Endothelial cell of umbilical vein (primary cell): ENCODE results near the gene C20orf202. TPM values are rescaled to one million over a fixed set of nuclear protein-coding genes. Genes with fewer than 3 reads are reported as not detected.

Experiments used
- BruUV-seq: library from RNA; stranded (reverse); fragments of 400-500 nt; replicated peaks from 2 replicates; lab custom pipeline; 2021; lab: Mats Ljungman, UMichigan
- CTCF ChIA-PET: fragments of 300-600, 350-600 bp; sonication (Branson Sonifier 250); formaldehyde crosslinking; loops from one replicate; lab custom pipeline; 2021; ENCODE audit warnings: antibody characterized with exemption, inconsistent platforms; lab: Charles Lee
- POLR2A ChIA-PET: fragments of 300-600, 350-600 bp; sonication (Branson Sonifier 250); formaldehyde crosslinking; loops from one replicate; lab custom pipeline; 2021; ENCODE audit warnings: antibody characterized with exemption, inconsistent platforms; lab: Charles Lee
- DNase-seq: peaks from one replicate; pipeline ENCODE4 v3.0.0-alpha.2; 2011; ENCODE audit warnings: low read depth, low spot score
- FAIRE-seq: peaks from 2 replicates; lab custom pipeline; 2011; peaks lifted over from hg19 to GRCh38; lab: Jason Lieb, UNC
- H2AFZ ChIP-seq: 2 replicates; pipeline ENCODE4 v1.6.0; 2012; ENCODE audit warnings: low read depth, low read length, control low read depth, inconsistent platforms
- H3K27ac ChIP-seq: 2 replicates; pipeline ENCODE4 v1.5.1; 2011; ENCODE audit warnings: low read depth, mild to moderate bottlenecking, control low read depth, low read length, moderate library complexity; ENCODE audit not compliant: insufficient read depth
- H3K27me3 ChIP-seq, 2 experiments: 2 replicates each; pipeline versions ENCODE4 v1.6.0 to v1.6.1; 2011; ENCODE audit warnings: low read length in 2 of 2, mixed read lengths in 1 of 2; ENCODE audit not compliant: control insufficient read depth in 2 of 2, insufficient read depth in 2 of 2
- H3K36me3 ChIP-seq, 2 experiments: 2 replicates in 1 of 2; 3 replicates in 1 of 2; pipeline ENCODE4 v1.5.1; 2011; ENCODE audit warnings: low read length in 2 of 2, mild to moderate bottlenecking in 1 of 2, moderate library complexity in 1 of 2; ENCODE audit not compliant: control insufficient read depth in 2 of 2, insufficient read depth in 2 of 2; ENCODE audit errors: extremely low read depth in 1 of 2
- H3K4me1 ChIP-seq: 3 replicates; pipeline ENCODE4 v1.5.1; 2011; ENCODE audit warnings: mild to moderate bottlenecking, low read length; ENCODE audit not compliant: control insufficient read depth, insufficient read depth; ENCODE audit errors: extremely low read depth
- H3K4me2 ChIP-seq: 2 replicates; pipeline ENCODE4 v1.6.1; 2011; ENCODE audit warnings: low read length, control low read depth, mixed read lengths; ENCODE audit not compliant: insufficient read depth
- H3K4me3 ChIP-seq, 3 experiments: fragments of 200-600 bp in 1 of 3; sonication (generic), shearing (Covaris generic) in 1 of 3; replicated peaks in 1 of 3; 2 replicates each; pipeline ENCODE4 v1.5.1; 2011 to 2016; ENCODE audit warnings: control low read depth in 3 of 3, low read length in 3 of 3, mild to moderate bottlenecking in 2 of 3, inconsistent platforms in 1 of 3, low read depth in 1 of 3, moderate library complexity in 1 of 3; ENCODE audit not compliant: insufficient read depth in 1 of 3
- H3K79me2 ChIP-seq: 2 replicates; pipeline ENCODE4 v1.6.0; 2012; ENCODE audit warnings: low read length, inconsistent platforms; ENCODE audit not compliant: control insufficient read depth, insufficient read depth
- H3K9ac ChIP-seq: replicated peaks from 2 replicates; pipeline ENCODE3; 2011; ENCODE audit warnings: low read length, control low read depth; ENCODE audit not compliant: insufficient read depth; ENCODE audit errors: extremely low read depth
- H3K9me1 ChIP-seq: replicated peaks from 3 replicates; pipeline ENCODE4 v1.6.0; 2011; ENCODE audit warnings: mild to moderate bottlenecking, low read length; ENCODE audit not compliant: control insufficient read depth, insufficient read depth; ENCODE audit errors: extremely low read depth
- H3K9me3 ChIP-seq: replicated peaks from 2 replicates; pipeline ENCODE4 v1.5.1; 2012; ENCODE audit warnings: low read length, inconsistent platforms; ENCODE audit not compliant: control insufficient read depth, insufficient read depth
- H4K20me1 ChIP-seq: replicated peaks from 2 replicates; pipeline ENCODE3; 2011; ENCODE audit warnings: mild to moderate bottlenecking, low read length; ENCODE audit not compliant: control insufficient read depth, insufficient read depth; ENCODE audit errors: extremely low read depth
- CTCF ChIP-seq, 2 donors: IDR thresholded peaks; 1 replicate in 1 of 2; 2 replicates in 1 of 2; pipeline ENCODE4 v1.5.1; 2011; ENCODE audit warnings: low read length in 2 of 2, mild to moderate bottlenecking in 2 of 2, moderate library complexity in 2 of 2, control low read depth in 1 of 2, inconsistent platforms in 1 of 2, low read depth in 1 of 2; ENCODE audit not compliant: insufficient read depth in 1 of 2; ENCODE audit errors: extremely low read depth in 1 of 2
- EZH2 ChIP-seq: IDR thresholded peaks from 2 replicates; pipeline ENCODE4 v1.6.1; 2012; ENCODE audit warnings: borderline replicate concordance, low read depth, mild to moderate bottlenecking, moderate library complexity, low read length, inconsistent platforms; ENCODE audit not compliant: severe bottlenecking
- FOS ChIP-seq: IDR thresholded peaks from 2 replicates; pipeline ENCODE4 v1.6.1; 2011; ENCODE audit warnings: mild to moderate bottlenecking, low read length, moderate library complexity, borderline replicate concordance; ENCODE audit not compliant: insufficient read depth
- GATA2 ChIP-seq: IDR thresholded peaks from 2 replicates; pipeline ENCODE4 v1.7.0; 2011; ENCODE audit warnings: low read depth, mild to moderate bottlenecking, moderate library complexity, mixed read lengths, low read length; ENCODE audit not compliant: insufficient read length, insufficient read depth
- JUN ChIP-seq: IDR thresholded peaks from 2 replicates; pipeline ENCODE4 v1.6.1; 2011; ENCODE audit warnings: borderline replicate concordance, low read depth; ENCODE audit not compliant: insufficient read length, insufficient read depth
- MAX ChIP-seq: IDR thresholded peaks from 2 replicates; pipeline ENCODE4 v1.6.1; 2011; ENCODE audit not compliant: insufficient read depth, insufficient read length
- MYC ChIP-seq: IDR thresholded peaks from one replicate; pipeline ENCODE4 v1.6.1; 2011; ENCODE audit warnings: mild to moderate bottlenecking, low read depth, low read length
- POLR2A ChIP-seq: IDR thresholded peaks from 2 replicates; pipeline ENCODE4 v1.6.1; 2012; ENCODE audit warnings: low read depth, mild to moderate bottlenecking, control low read depth, low read length
- POLR2AphosphoS5 ChIP-seq: IDR thresholded peaks from 2 replicates; pipeline ENCODE4 v1.6.1; 2012; ENCODE audit warnings: low read depth, mild to moderate bottlenecking, control low read depth, low read length, moderate library complexity; ENCODE audit not compliant: insufficient read depth
- dilution Hi-C: fragments of 300-500 bp; cut with MboI; formaldehyde crosslinking; loops from one replicate; pipeline ENCODE4 v1.15.0; 2019; ENCODE audit warnings: low sequenced_read_pairs; ENCODE audit not compliant: extremely low pct_ligation_motif_present
- intact Hi-C: fragments of 100-400 bp; cut with micrococcal nuclease; formaldehyde crosslinking; loops from one replicate; pipeline ENCODE4 v1.10.0; 2022
- polyA plus RNA-seq, 4 experiments: library from polyadenylated mRNA; depleted of rRNA in 3 of 4; stranded (reverse) in 3 of 4; unstranded in 1 of 4; fragments of >200 nt; gene quantifications; 2 replicates each; pipeline versions ENCODE4 v1.2.1 to v1.2.3, GENCODE V29; 2011 to 2012; ENCODE audit warnings: missing spikeins in 1 of 4
- total RNA-seq: library from RNA; stranded (reverse); gene quantifications from 2 replicates; pipeline ENCODE4 v1.2.3, GENCODE V29; 2021

The C20orf202 gene
- total and polyA plus RNA-seq, 2 donors (not counting 3 experiments of a cell fraction or from before 2014, with no cell fraction given): not detected

GRCh38 chr20:1196634-1197033 is 6.6 kb upstream of the C20orf202 start:
- TF ChIP-seq CTCF (IDR thresholded peaks at IDR 0.05; ENCODE audit: extremely low read depth in 1 of 2, insufficient read depth in 1 of 2, low read depth in 1 of 2, low read length in 2 of 2) (no peak), JUN (no peak), MYC (no peak), GATA2 (no peak), MAX (no peak), FOS (no peak), POLR2AphosphoS5 (no peak), POLR2A (no peak), EZH2 (no peak)
- Histone ChIP-seq H3K36me3 (no peaks in the 10 kb centered on the region), H2AFZ (no peak overlapping the region), H3K27me3 (peaks cover 4 to 15% of the 10 kb centered on the region in 2 experiments), H4K20me1 (no peaks in the 10 kb centered on the region), H3K79me2 (no peaks in the 10 kb centered on the region), H3K9me3 (no peaks in the 10 kb centered on the region), H3K9ac (no peak overlapping the region), H3K27ac (no peak overlapping the region), H3K4me2 (no peak overlapping the region), H3K4me3 (no peak overlapping the region), H3K4me1 (no peaks in the 10 kb centered on the region), H3K9me1 (no peaks in the 10 kb centered on the region)
- ChIA-PET CTCF (interaction anchor here (1.1 kb wide), 1 partner anchor 88 kb away, joined by 3 read pairs; no protein-coding TSS in a partner anchor), POLR2A (no interaction called here)
- intact Hi-C loops (no loop called here), dilution Hi-C loops (no loop called here)
- DNase-seq (no peak), FAIRE-seq (no peak)
- BruUV-seq: no TSS peak
